ENCODE data around the gene DSTYK. TPM values are rescaled to one million over a fixed set of nuclear protein-coding genes. Genes with fewer than 3 reads are reported as not detected.

DSTYK gene
- total and polyA plus RNA-seq, 7 experiments from 2014 or later, result 6.4 to 18.5 (median 11.8) TPM

DNA sequence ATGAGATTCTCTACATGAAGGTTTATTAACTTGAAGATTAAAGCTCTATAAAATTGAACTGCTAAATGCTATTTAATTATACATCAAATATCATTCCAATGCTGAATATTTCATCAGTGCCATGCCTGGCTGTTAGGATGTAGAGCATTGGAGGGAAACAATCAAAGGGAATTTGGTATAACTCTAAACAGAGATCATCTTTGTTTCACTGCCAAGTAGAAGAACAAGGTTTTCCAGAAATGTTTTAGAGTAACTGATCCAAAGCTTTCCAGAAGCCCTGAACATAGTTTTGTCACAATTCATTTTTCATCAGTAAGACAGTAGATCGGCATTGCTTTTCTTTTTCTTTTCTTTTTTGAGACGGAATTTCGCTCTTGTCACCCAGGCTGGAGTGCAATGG, 5.9 kb upstream of the DSTYK start:
- peaks cover 0 to 5% of the 10 kb centered on the region in 2 donors for H3K4me1 ChIP-seq (ENCODE audit: control insufficient read depth in 2 of 2, insufficient read depth in 2 of 2, low read length in 2 of 2)
- H3K27me3 ChIP-seq (ENCODE audit: control insufficient read depth in 2 of 2, insufficient read depth in 2 of 2, low read length in 2 of 2), result no peaks in the 10 kb centered on the region
- intact Hi-C loops (cut with micrococcal nuclease), result loop anchor here in 1 of 2 donors (10.0 kb wide), 1 partner anchor 703 kb away; the partner anchor contains the start of gene MDM4
- Mint-ChIP-seq H3K27me3 (peaks cover 0 to 17% (median 4%) of the 10 kb centered on the region in 5 donors), H3K4me1 (peaks cover 3 to 24% (median 16%) of the 10 kb centered on the region in 7 donors), H3K36me3 (no peaks in the 10 kb centered on the region), H3K4me3 (no peak overlapping the region), H3K9me3 (no peaks in the 10 kb centered on the region), H3K27ac (no peak overlapping the region)
- CTCF ChIA-PET, result interaction anchor here (0.5 to 1.1 kb wide), 2 partner anchors 11 to 20 kb away, joined by 3 read pairs; no protein-coding TSS in a partner anchor
- DNase-seq (no peak), ATAC-seq (no peak)
- H3K9me3 ChIP-seq (ENCODE audit: control insufficient read depth in 2 of 3, low read length in 3 of 3), result no peaks in the 10 kb centered on the region
- no peak overlapping the region for H3K4me3 ChIP-seq (ENCODE audit: low read length)
- no peak overlapping the region for H3K27ac ChIP-seq (ENCODE audit: low read depth, low read length)
- no peaks in the 10 kb centered on the region for H3K36me3 ChIP-seq (ENCODE audit: control insufficient read depth in 2 of 3, insufficient read depth in 3 of 3, low read length in 3 of 3)
- POLR2A ChIA-PET, result interaction anchor here (3.5 kb wide), 1 partner anchor 11 kb away, joined by 26 read pairs; the partner anchor contains the start of gene TMCC2

- peaks cover 0 to 8% of the 10 kb centered on the region in 2 donors for H3K4me1 ChIP-seq (ENCODE audit: control insufficient read depth in 2 of 2, insufficient read depth in 2 of 2, low read length in 2 of 2)
- H3K4me3 Mint-ChIP-seq, result no peak overlapping the region
- ATAC-seq (no peak), DNase-seq (no peak)
- H3K27ac Mint-ChIP-seq, result no peak overlapping the region
- peaks cover 0 to under 1% (median 0%) of the 10 kb centered on the region in 11 donors for H3K9me3 Mint-ChIP-seq
- H3K9me3 ChIP-seq (ENCODE audit: control insufficient read depth in 2 of 3, low read length in 3 of 3), result no peaks in the 10 kb centered on the region
- H3K4me3 ChIP-seq (ENCODE audit: low read length), result no peak overlapping the region
- ChIA-PET POLR2A (interaction anchor here (3.5 kb wide), 1 partner anchor 12 kb away, joined by 26 read pairs; the partner anchor contains the start of gene TMCC2), CTCF (interaction anchor here (0.5 kb wide), 1 partner anchor 19 kb away, joined by 3 read pairs; no protein-coding TSS in a partner anchor)
- peaks cover 5 to 32% (median 24%) of the 10 kb centered on the region in 7 donors for H3K4me1 Mint-ChIP-seq
- intact Hi-C loops (cut with micrococcal nuclease), result loop anchor here in 1 of 2 donors (10.0 kb wide), 1 partner anchor 702 kb away; the partner anchor contains the start of gene MDM4
- no peaks in the 10 kb centered on the region for H3K36me3 ChIP-seq (ENCODE audit: control insufficient read depth in 2 of 3, insufficient read depth in 3 of 3, low read length in 3 of 3)
- no peaks in the 10 kb centered on the region for H3K27me3 ChIP-seq (ENCODE audit: control insufficient read depth in 2 of 2, insufficient read depth in 2 of 2, low read length in 2 of 2)
- H3K27ac ChIP-seq (ENCODE audit: low read depth, low read length), result no peak overlapping the region
- H3K36me3 Mint-ChIP-seq, result no peaks in the 10 kb centered on the region
- peaks cover 0 to 13% (median 4%) of the 10 kb centered on the region in 5 donors for H3K27me3 Mint-ChIP-seq
These were observed 5.1 kb upstream of the DSTYK start for GRCh38 chr1:205216588-205216987.

DNA sequence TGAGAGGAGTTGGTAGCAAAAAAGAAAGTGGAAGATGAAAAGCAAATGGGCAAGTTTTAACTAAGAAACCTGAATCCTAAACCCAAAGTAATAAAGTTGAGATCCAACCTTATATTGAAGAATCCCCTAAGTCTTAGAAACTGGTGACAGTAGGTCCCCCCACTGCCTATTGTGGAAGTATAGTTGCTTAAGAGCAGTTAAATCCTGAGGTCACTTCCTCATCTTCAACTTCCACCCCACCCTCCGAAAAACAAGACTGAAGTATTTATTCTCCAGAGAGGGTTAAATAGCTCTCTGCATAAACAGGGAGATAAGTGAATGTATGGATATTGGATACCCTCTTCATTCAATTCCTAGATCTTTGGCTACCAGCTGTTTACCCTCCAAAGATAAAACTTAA, 3.3 kb upstream of the DSTYK start:
- Histone ChIP-seq H3K4me3 (ENCODE audit: low read length) (no peak overlapping the region), H3K27ac (ENCODE audit: low read depth, low read length) (no peak overlapping the region), H3K27me3 (ENCODE audit: control insufficient read depth in 2 of 2, insufficient read depth in 2 of 2, low read length in 2 of 2) (no peaks in the 10 kb centered on the region), H3K36me3 (ENCODE audit: control insufficient read depth in 2 of 3, insufficient read depth in 3 of 3, low read length in 3 of 3) (peaks cover 0 to 8% (median 0%) of the 10 kb centered on the region in 3 experiments), H3K9me3 (ENCODE audit: control insufficient read depth in 2 of 3, low read length in 3 of 3) (no peaks in the 10 kb centered on the region), H3K4me1 (ENCODE audit: control insufficient read depth in 2 of 2, insufficient read depth in 2 of 2, low read length in 2 of 2) (peaks cover 8% of the 10 kb centered on the region in 2 donors)
- CTCF ChIA-PET, result interaction anchor here (0.6 kb wide), 1 partner anchor 15 kb away, joined by 3 read pairs; no protein-coding TSS in a partner anchor
- Mint-ChIP-seq H3K4me1 (peaks cover 12 to 46% (median 36%) of the 10 kb centered on the region in 7 donors), H3K27me3 (peaks cover 0 to 11% (median 4%) of the 10 kb centered on the region in 5 donors), H3K36me3 (peaks cover 0 to 5% (median 0%) of the 10 kb centered on the region in 5 donors), H3K27ac (peak overlapping the region in 6 of 9 donors; percentile 16 to 77 (median 59)), H3K9me3 (peaks cover 0 to 3% (median 0%) of the 10 kb centered on the region in 11 donors), H3K4me3 (peak overlapping the region in 8 of 10 donors; percentile 41 to 73 (median 61))
- POLR2A ChIA-PET, result interaction anchor here (0.8 to 3.5 kb wide), 3 partner anchors 13 to 104 kb away, joined by 4 to 26 read pairs (median 4); partner anchors contain the start of gene TMCC2
- intact Hi-C loops (cut with micrococcal nuclease), result loop anchor here (5.0 to 10.0 kb wide), 6 partner anchors 37 to 1417 kb away; partner anchors contain the start of genes MDM4 (in 1 of the 2), PPP1R15B (in 1 of the 2), SNRPE (in 1 of the 2) and ZBED6 (in 1 of the 2)
- ATAC-seq (no peak), DNase-seq (no peak)

DNA sequence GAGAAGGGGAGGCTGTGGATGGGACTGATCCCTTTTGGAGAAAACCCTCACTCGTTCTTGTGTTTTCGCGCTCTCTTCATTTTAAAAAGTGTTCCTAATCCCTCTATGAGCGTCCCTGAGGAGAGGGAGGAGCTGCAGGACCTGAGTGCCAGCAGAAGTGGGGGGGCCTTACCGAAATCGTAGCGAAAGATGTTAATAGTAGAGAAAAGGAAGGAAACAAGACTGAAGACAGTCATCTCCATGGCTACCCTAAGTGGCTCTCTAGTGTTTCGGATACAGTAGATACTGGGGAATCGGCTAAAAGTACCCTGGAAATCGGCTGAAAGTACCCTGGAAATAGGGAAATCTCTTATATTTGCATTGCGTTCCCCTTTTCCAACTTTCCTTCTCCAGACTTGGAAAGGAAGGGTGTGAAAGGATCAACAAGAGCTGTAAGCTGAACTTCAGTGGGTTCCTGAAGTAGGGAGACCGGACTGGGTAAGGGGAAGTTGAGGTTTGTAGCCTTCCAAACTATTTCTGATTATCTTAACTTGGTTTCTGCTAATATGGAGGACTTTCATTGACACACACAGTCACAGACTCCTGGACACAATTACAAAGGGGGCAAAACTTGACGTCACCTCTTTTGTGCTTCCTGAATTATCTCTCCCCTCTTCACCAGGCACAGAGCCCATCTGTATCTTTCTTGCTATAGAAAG, 486 bp upstream of the DSTYK start:
- peaks cover 0 to 3% (median 0%) of the 10 kb centered on the region in 11 donors for H3K9me3 Mint-ChIP-seq
- ATAC-seq, result peak; percentile 51
- peaks cover 0 to 5% (median 0%) of the 10 kb centered on the region in 5 donors for H3K36me3 Mint-ChIP-seq
- peak overlapping the region; percentile 75 for H3K4me3 ChIP-seq (ENCODE audit: low read length)
- peak in 1 of 9 donors; percentile 3 for DNase-seq
- ChIA-PET POLR2A (interaction anchor here (0.9 to 3.0 kb wide), 4 partner anchors 12 to 92 kb away, joined by 4 to 30 read pairs (median 8); partner anchors contain the start of genes RBBP5 and TMCC2), CTCF (interaction anchor here (0.7 kb wide), 1 partner anchor 122 kb away, joined by 3 read pairs; no protein-coding TSS in a partner anchor)
- peaks cover 8% of the 10 kb centered on the region in 2 donors for H3K4me1 ChIP-seq (ENCODE audit: control insufficient read depth in 2 of 2, insufficient read depth in 2 of 2, low read length in 2 of 2)
- H3K36me3 ChIP-seq (ENCODE audit: control insufficient read depth in 2 of 3, insufficient read depth in 3 of 3, low read length in 3 of 3), result peaks cover 0 to 8% (median 0%) of the 10 kb centered on the region in 3 experiments
- no peaks in the 10 kb centered on the region for H3K27me3 ChIP-seq (ENCODE audit: control insufficient read depth in 2 of 2, insufficient read depth in 2 of 2, low read length in 2 of 2)
- no peaks in the 10 kb centered on the region for H3K9me3 ChIP-seq (ENCODE audit: control insufficient read depth in 2 of 3, low read length in 3 of 3)
- H3K4me1 Mint-ChIP-seq, result peaks cover 12 to 62% (median 51%) of the 10 kb centered on the region in 7 donors
- peak overlapping the region; percentile 89 to 98 (median 96) for H3K4me3 Mint-ChIP-seq
- peaks cover 0 to 4% (median 0%) of the 10 kb centered on the region in 5 donors for H3K27me3 Mint-ChIP-seq
- peak overlapping the region; percentile 95 to 99 (median 98) for H3K27ac Mint-ChIP-seq
- intact Hi-C loops (cut with micrococcal nuclease), result loop anchor here (1.0 to 10.0 kb wide), 16 partner anchors 13 to 1415 kb away; partner anchors contain the start of genes TMCC2 (in 2 of the 2), MDM4 (in 1 of the 2), NUAK2 (in 1 of the 2) and NUCKS1 (in 1 of the 2)
- peak overlapping the region; percentile 87 for H3K27ac ChIP-seq (ENCODE audit: low read depth, low read length)

- intact Hi-C loops (cut with micrococcal nuclease), result loop anchor here (1.0 to 10.0 kb wide), 16 partner anchors 11 to 1413 kb away; partner anchors contain the start of genes TMCC2 (in 2 of the 2), MDM4 (in 1 of the 2), NUAK2 (in 1 of the 2) and NUCKS1 (in 1 of the 2)
- no peaks in the 10 kb centered on the region for H3K27me3 ChIP-seq (ENCODE audit: control insufficient read depth in 2 of 2, insufficient read depth in 2 of 2, low read length in 2 of 2)
- ATAC-seq, result no peak
- peak overlapping the region; percentile 87 for H3K27ac ChIP-seq (ENCODE audit: low read depth, low read length)
- peaks cover 0 to 8% (median 0%) of the 10 kb centered on the region in 3 experiments for H3K36me3 ChIP-seq (ENCODE audit: control insufficient read depth in 2 of 3, insufficient read depth in 3 of 3, low read length in 3 of 3)
- Mint-ChIP-seq H3K4me3 (peak overlapping the region; percentile 89 to 98 (median 96)), H3K4me1 (peaks cover 12 to 65% (median 55%) of the 10 kb centered on the region in 7 donors), H3K36me3 (peaks cover 0 to 5% (median 0%) of the 10 kb centered on the region in 5 donors), H3K9me3 (peaks cover 0 to 3% (median 0%) of the 10 kb centered on the region in 11 donors), H3K27me3 (peaks cover 0 to 4% (median 0%) of the 10 kb centered on the region in 5 donors), H3K27ac (peak overlapping the region; percentile 86 to 99 (median 97))
- peak in 1 of 9 donors; percentile 14 for DNase-seq
- H3K9me3 ChIP-seq (ENCODE audit: control insufficient read depth in 2 of 3, low read length in 3 of 3), result no peaks in the 10 kb centered on the region
- peak overlapping the region; percentile 75 for H3K4me3 ChIP-seq (ENCODE audit: low read length)
- peaks cover 8% of the 10 kb centered on the region in 2 donors for H3K4me1 ChIP-seq (ENCODE audit: control insufficient read depth in 2 of 2, insufficient read depth in 2 of 2, low read length in 2 of 2)
- ChIA-PET CTCF (no interaction called here), POLR2A (interaction anchor here (0.5 to 3.0 kb wide), 7 partner anchors 9 to 91 kb away, joined by 3 to 30 read pairs (median 5); partner anchors contain the start of genes RBBP5 and TMCC2)
These were observed 740 bp downstream of the DSTYK start for GRCh38 chr1:205210756-205211168.

GRCh38 chr1:205208811-205209210, 2.7 kb downstream of the DSTYK start:
- DNase-seq (no peak), ATAC-seq (no peak)
- peaks cover 30 to 71% (median 61%) of the 10 kb centered on the region in 7 donors for H3K4me1 Mint-ChIP-seq
- intact Hi-C loops (cut with micrococcal nuclease), result no loop called here
- H3K4me3 ChIP-seq (ENCODE audit: low read length), result no peak overlapping the region
- no peaks in the 10 kb centered on the region for H3K27me3 ChIP-seq (ENCODE audit: control insufficient read depth in 2 of 2, insufficient read depth in 2 of 2, low read length in 2 of 2)
- peaks cover 0 to 8% (median 0%) of the 10 kb centered on the region in 3 experiments for H3K36me3 ChIP-seq (ENCODE audit: control insufficient read depth in 2 of 3, insufficient read depth in 3 of 3, low read length in 3 of 3)
- CTCF ChIA-PET, result no interaction called here
- H3K27ac Mint-ChIP-seq, result peak overlapping the region in 1 of 9 donors; percentile 62
- H3K4me1 ChIP-seq (ENCODE audit: control insufficient read depth in 2 of 2, insufficient read depth in 2 of 2, low read length in 2 of 2), result peaks cover 3 to 8% of the 10 kb centered on the region in 2 donors
- POLR2A ChIA-PET, result interaction anchor here (0.8 kb wide), 1 partner anchor 19 kb away, joined by 3 read pairs; the partner anchor contains the start of gene TMCC2
- peaks cover 0 to 5% (median 0%) of the 10 kb centered on the region in 5 donors for H3K36me3 Mint-ChIP-seq
- H3K27me3 Mint-ChIP-seq, result no peaks in the 10 kb centered on the region
- no peaks in the 10 kb centered on the region for H3K9me3 ChIP-seq (ENCODE audit: control insufficient read depth in 2 of 3, low read length in 3 of 3)
- H3K4me3 Mint-ChIP-seq, result peak overlapping the region in 7 of 10 donors; percentile 14 to 51 (median 33)
- H3K9me3 Mint-ChIP-seq, result peaks cover 0 to 3% (median 0%) of the 10 kb centered on the region in 11 donors
- no peak overlapping the region for H3K27ac ChIP-seq (ENCODE audit: low read depth, low read length)

All from naive thymus-derived CD4-positive, alpha-beta T cell (primary cell).